Common myeloid progenitor, CD34-positive (primary cell): ENCODE results near the gene KLHDC4.
A peak's percentile ranks its signal among the peaks of the same experiment; 100 is the strongest.
"Not testable (repeated sequence)": the region's sequence is repeated elsewhere in the genome, so short reads cannot be mapped to it uniquely, and the experiment has no call there.

Source experiments
- CTCF ChIA-PET: fragments of 350-600 bp; sonication (Branson Sonifier 250); formaldehyde crosslinking; loops from one replicate; lab custom pipeline; 2021; ENCODE audit warnings: antibody characterized with exemption; lab: Charles Lee
- POLR2A ChIA-PET: fragments of 350-600 bp; sonication (Branson Sonifier 250); formaldehyde crosslinking; loops from one replicate; lab custom pipeline; 2021; ENCODE audit warnings: antibody characterized with exemption; lab: Charles Lee
- DNase-seq, 3 donors: peaks; one replicate each; pipeline versions ENCODE4 v3.0.0 to v3.0.0-alpha.2; 2013
- H3K27ac ChIP-seq, 2 experiments: 1 replicate in 1 of 2; 2 replicates in 1 of 2; pipeline ENCODE4 v1.7.0; 2013; ENCODE audit warnings: inconsistent platforms in 2 of 2, low read length in 2 of 2, mild to moderate bottlenecking in 2 of 2, low read depth in 1 of 2, moderate library complexity in 1 of 2; ENCODE audit not compliant: severe bottlenecking in 2 of 2, insufficient read depth in 1 of 2, poor library complexity in 1 of 2
- H3K27me3 ChIP-seq, 5 experiments: replicated peaks in 2 of 5; 1 replicate in 3 of 5; 2 replicates in 2 of 5; pipeline versions ENCODE4 v1.6.1 to v1.7.0; 2013; ENCODE audit warnings: low read length in 4 of 5, mild to moderate bottlenecking in 2 of 5, moderate library complexity in 2 of 5, inconsistent platforms in 1 of 5; ENCODE audit not compliant: insufficient read depth in 5 of 5, control insufficient read depth in 4 of 5
- H3K36me3 ChIP-seq, 4 experiments: 1 replicate in 2 of 4; 2 replicates in 2 of 4; pipeline versions ENCODE4 v1.6.1 to v1.7.0; 2013; ENCODE audit warnings: low read length in 3 of 4, control low read depth in 1 of 4, mild to moderate bottlenecking in 1 of 4; ENCODE audit not compliant: control insufficient read depth in 4 of 4, insufficient read depth in 4 of 4
- H3K4me1 ChIP-seq, 4 experiments: 1 replicate in 3 of 4; 2 replicates in 1 of 4; pipeline versions ENCODE4 v1.6.1 to v1.7.1; 2013; ENCODE audit warnings: low read length in 3 of 4, mild to moderate bottlenecking in 3 of 4, control low read depth in 1 of 4, inconsistent platforms in 1 of 4, moderate library complexity in 1 of 4; ENCODE audit not compliant: control insufficient read depth in 4 of 4, insufficient read depth in 4 of 4; ENCODE audit errors: control extremely low read depth in 1 of 4
- H3K4me3 ChIP-seq, 7 experiments: 1 replicate in 4 of 7; 2 replicates in 3 of 7; pipeline versions ENCODE4 v1.5.1 to v1.7.0; 2013; ENCODE audit warnings: mild to moderate bottlenecking in 7 of 7, low read length in 6 of 7, moderate library complexity in 6 of 7, inconsistent platforms in 2 of 7, low read depth in 2 of 7, control low read depth in 1 of 7; ENCODE audit not compliant: insufficient read depth in 4 of 7, control insufficient read depth in 1 of 7; ENCODE audit errors: extremely low read depth in 1 of 7
- H3K9me3 ChIP-seq, 5 experiments: 1 replicate in 4 of 5; 2 replicates in 1 of 5; pipeline versions ENCODE4 v1.6.1 to v1.7.1; 2013; ENCODE audit warnings: low read length in 4 of 5, mild to moderate bottlenecking in 2 of 5, inconsistent platforms in 1 of 5, low read depth in 1 of 5, moderate library complexity in 1 of 5; ENCODE audit not compliant: control insufficient read depth in 4 of 5, insufficient read depth in 2 of 5; ENCODE audit errors: control extremely low read depth in 1 of 5
- WGBS: methylation state at CpG from one replicate; pipeline ENCODE4 v1.1.5; 2013; ENCODE audit not compliant: insufficient coverage; 5-methylcytosine and 5-hydroxymethylcytosine counted together

Gene KLHDC4

DNA sequence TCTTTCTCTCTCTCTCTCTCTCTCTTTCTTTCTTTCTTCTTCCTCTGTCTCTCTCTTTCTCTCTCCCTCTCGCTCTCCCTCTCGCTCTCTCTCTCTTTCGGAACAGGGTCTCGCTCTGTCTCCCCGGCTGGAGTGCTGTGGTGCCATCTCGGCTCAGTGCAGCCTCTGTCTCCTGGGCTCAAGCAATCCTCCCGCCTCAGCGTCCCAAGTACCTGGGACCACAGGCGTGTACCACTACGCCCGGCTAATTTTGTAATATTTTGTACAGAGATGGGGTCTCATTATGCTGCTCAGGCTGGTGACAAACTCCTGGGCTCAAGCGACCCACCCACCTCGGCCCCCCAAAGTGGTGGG, 12.7 kb upstream of the KLHDC4 start:
- Histone ChIP-seq H3K4me3 (peak overlapping the region in 1 of 7 experiments; percentile 19), H3K36me3 (no peaks in the 10 kb centered on the region), H3K9me3 (peaks cover 0 to 4% (median 0%) of the 10 kb centered on the region in 5 experiments), H3K4me1 (peaks cover 0 to 46% (median 32%) of the 10 kb centered on the region in 4 experiments), H3K27ac (peak overlapping the region; percentile 59 to 89), H3K27me3 (no peaks in the 10 kb centered on the region)
- ChIA-PET POLR2A (interaction anchor here (0.8 to 2.6 kb wide), 8 partner anchors 28 to 96 kb away, joined by 3 to 23 read pairs (median 7); partner anchors contain the start of gene SLC7A5), CTCF (interaction anchor here (0.7 to 8.7 kb wide), 39 partner anchors 9 to 659 kb away, joined by 3 to 155 read pairs (median 6); partner anchors contain the start of genes KLHDC4 and SLC7A5)
- no peak for DNase-seq
- WGBS = 94% methylated on average over 6 of the region's 13 CpGs

DNA sequence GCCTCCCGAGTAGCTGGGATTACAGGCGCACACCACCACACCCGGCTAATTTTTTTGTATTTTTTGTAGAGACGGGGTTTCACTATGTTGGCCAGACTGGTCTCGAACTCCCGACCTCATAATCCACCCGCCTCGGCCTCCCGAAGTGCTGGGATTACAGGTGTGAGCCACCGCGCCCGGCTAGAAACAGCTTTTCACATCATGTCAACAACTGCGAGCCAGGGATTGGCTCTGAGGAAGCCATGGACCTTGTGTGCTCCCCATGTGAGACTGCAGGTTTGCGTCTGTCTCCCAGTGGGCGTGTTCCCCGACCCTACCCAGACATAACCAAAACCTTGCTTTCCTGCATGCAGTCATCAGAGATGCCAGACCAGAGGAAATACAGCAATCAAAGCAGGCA, 8.1 kb upstream of the KLHDC4 start:
- 98% methylated on average over 13 of the region's 16 CpGs for WGBS
- CTCF ChIA-PET = interaction anchor here (1.0 kb wide), 1 partner anchor 76 kb away, joined by 3 read pairs; no protein-coding TSS in a partner anchor
- H3K4me3 ChIP-seq, H3K9me3 ChIP-seq, DNase-seq, H3K27me3 ChIP-seq, H3K27ac ChIP-seq, H3K36me3 ChIP-seq, POLR2A ChIA-PET: not testable (repeated sequence)
- H3K4me1 ChIP-seq = peaks cover 0 to 14% (median 11%) of the 10 kb centered on the region in 4 experiments

DNA sequence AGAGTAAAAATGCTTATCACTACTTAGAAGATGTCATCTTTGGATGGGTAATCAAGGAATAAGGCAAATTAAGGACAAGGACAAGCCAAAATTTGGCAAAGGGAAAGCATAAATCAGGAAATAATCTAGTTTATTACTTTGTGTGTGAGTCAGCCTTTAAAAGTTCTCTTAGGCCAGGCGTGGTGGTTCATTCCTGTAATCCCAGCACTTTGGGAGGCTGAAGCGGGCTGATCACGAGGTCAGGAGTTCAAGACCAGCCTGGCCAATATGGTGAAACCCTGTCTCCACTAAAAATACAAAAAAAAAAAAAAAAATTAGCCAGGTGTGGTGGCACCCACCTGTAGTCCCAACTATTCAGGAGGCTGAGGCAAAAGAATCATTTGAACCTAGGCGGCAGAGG, 1.7 kb upstream of the KLHDC4 start:
- H3K9me3 ChIP-seq, H3K27ac ChIP-seq, DNase-seq, H3K4me3 ChIP-seq, H3K27me3 ChIP-seq: not testable (repeated sequence)
- ChIA-PET CTCF (interaction anchor here (2.8 to 5.0 kb wide), 2 partner anchors 12 to 104 kb away, joined by 13 to 27 read pairs; no protein-coding TSS in a partner anchor), POLR2A (interaction anchor here (0.7 kb wide), 1 partner anchor 184 kb away, joined by 4 read pairs; the partner anchor contains the start of gene BANP)
- WGBS = 100% methylated on average over 2 of the region's 4 CpGs
- H3K4me1 ChIP-seq = peaks cover 4 to 21% (median 15%) of the 10 kb centered on the region in 4 experiments
- H3K36me3 ChIP-seq = peaks cover 4 to 16% (median 13%) of the 10 kb centered on the region in 4 experiments

DNA sequence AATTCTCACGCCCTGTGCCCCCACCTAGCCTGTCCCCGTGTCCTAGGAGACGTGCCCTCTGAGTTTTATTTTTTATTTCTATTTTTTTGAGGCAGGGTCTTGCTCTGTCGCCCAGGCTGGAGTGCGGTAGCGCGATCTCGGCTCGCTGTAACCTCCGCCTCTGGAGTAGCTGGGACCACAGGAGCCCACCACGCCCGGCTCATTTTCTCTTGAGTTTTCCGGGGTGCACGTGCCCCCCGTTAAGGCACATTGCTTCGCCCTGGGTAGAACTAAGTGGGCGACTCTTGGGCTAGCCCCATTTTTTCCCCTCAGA, 655 bp upstream of the KLHDC4 start:
- POLR2A ChIA-PET = no interaction called here
- DNase-seq = no peak
- no peaks in the 10 kb centered on the region for H3K27me3 ChIP-seq
- H3K4me3 ChIP-seq = peak overlapping the region; percentile 81 to 99 (median 93)
- WGBS = 57% methylated on average over 16 of the region's 17 CpGs
- no peaks in the 10 kb centered on the region for H3K9me3 ChIP-seq
- peak overlapping the region; percentile 74 to 94 for H3K27ac ChIP-seq
- H3K36me3 ChIP-seq = peaks cover 4 to 26% (median 18%) of the 10 kb centered on the region in 4 experiments
- CTCF ChIA-PET = interaction anchor here (0.6 to 5.0 kb wide), 3 partner anchors 13 to 105 kb away, joined by 3 to 27 read pairs (median 13); no protein-coding TSS in a partner anchor
- H3K4me1 ChIP-seq = peaks cover 4 to 21% (median 15%) of the 10 kb centered on the region in 4 experiments

DNA sequence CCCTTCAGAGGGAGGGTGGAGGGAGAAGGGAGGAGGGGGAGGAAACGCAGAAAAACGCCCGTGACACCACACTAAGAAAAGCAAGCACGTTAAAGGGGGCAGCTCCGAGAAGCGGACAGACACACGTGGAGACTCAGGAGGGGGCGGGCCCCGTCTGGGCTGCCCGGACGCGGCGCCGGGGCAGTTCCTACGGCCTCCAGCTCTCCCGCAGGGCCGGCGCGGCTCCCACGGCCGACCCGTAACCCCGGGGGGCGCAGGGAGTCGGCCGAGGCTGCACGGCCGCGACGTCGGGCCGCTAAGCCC, 362 bp downstream of the KLHDC4 start:
- Histone ChIP-seq H3K9me3 (no peaks in the 10 kb centered on the region), H3K4me3 (peak overlapping the region; percentile 81 to 99 (median 93)), H3K4me1 (peaks cover 4 to 21% (median 15%) of the 10 kb centered on the region in 4 experiments), H3K36me3 (peaks cover 4 to 33% (median 22%) of the 10 kb centered on the region in 4 experiments), H3K27me3 (no peaks in the 10 kb centered on the region), H3K27ac (peak overlapping the region; percentile 74 to 94)
- WGBS = 0% methylated on average over 15 of the region's 32 CpGs
- peak; percentile 34 to 74 (median 72) for DNase-seq
- ChIA-PET POLR2A (no interaction called here), CTCF (interaction anchor here (0.6 to 2.8 kb wide), 4 partner anchors 15 to 620 kb away, joined by 3 to 13 read pairs (median 6); no protein-coding TSS in a partner anchor)

DNA sequence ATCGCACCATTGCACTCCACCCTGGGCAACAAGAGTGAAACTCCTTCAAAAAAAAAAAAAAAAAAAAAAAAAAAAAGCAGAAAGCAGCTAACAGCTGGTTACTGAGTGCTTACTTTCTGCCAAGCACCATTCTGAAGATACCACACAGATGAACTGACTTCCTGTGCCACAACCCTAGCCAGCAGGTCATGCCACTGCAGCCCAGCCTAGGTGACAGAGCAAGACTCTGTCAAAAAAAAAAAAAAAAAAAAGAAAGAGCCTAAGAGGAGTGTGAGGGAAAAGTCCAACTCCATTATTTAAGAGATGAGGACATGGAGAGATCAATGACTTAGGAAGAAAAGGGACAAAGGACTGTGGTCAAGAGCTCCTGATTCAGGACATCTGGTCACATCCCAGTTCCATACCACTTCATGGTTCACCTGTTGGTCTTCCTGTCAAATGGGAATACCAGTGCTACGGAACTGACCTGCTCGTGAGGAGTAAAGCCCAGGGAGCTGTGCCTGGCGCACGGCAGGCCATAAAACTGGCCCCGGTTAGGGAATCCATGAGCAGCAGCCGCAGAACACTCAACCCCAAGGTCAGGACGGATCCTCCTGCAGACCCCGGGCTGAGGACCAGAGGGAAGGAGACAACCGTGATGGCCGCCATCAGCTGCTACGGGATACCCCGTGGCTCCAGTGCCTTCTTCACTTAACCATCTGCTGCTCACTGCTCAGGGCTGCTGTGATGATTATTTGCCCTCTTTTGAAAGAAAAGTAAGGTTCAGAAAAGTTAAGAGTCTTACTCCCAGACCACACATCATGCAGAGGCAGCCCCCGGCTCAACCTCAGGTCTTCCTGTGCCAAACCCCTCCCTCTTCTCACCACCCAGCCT, 950 bp downstream of the KLHDC4 start:
- H3K27me3 ChIP-seq = no peaks in the 10 kb centered on the region
- H3K4me1 ChIP-seq = peaks cover 4 to 21% (median 15%) of the 10 kb centered on the region in 4 experiments
- peaks cover 4 to 35% (median 22%) of the 10 kb centered on the region in 4 experiments for H3K36me3 ChIP-seq
- DNase-seq = peak in 1 of 3 donors; percentile 18
- peak overlapping the region; percentile 81 to 99 (median 93) for H3K4me3 ChIP-seq
- ChIA-PET POLR2A (no interaction called here), CTCF (interaction anchor here (0.6 to 2.8 kb wide), 3 partner anchors 15 to 141 kb away, joined by 3 to 13 read pairs (median 7); no protein-coding TSS in a partner anchor)
- H3K27ac ChIP-seq = peak overlapping the region; percentile 74 to 94
- no peaks in the 10 kb centered on the region for H3K9me3 ChIP-seq
- 49% methylated on average over 12 of the region's 14 CpGs for WGBS
